ENCODE data around the gene RSPH3.
A peak's percentile ranks its signal among the peaks of the same experiment; 100 is the strongest.
"Not testable (repeated sequence)": the region's sequence is repeated elsewhere in the genome, so short reads cannot be mapped to it uniquely, and the experiment has no call there.

The RSPH3 gene

GRCh38 chr6:158999666-159000403, at the start of gene RSPH3:
TSS of gene RSPH3 (minus strand) at chr6:159000202. CDS start at chr6:158999550, 652 bp downstream.
- peak; percentile 98 for DNase-seq

GRCh38 chr6:159047891-159048685, 48.1 kb upstream of the RSPH3 start:
- DNase-seq, result no peak

GRCh38 chr6:159045801-159046200, 45.8 kb upstream of the RSPH3 start:
- DNase-seq, result peak; percentile 74

GRCh38 chr6:159044899-159045727, 45.1 kb upstream of the RSPH3 start, which contains the start of gene TAGAP:
TSS of gene TAGAP (minus strand) at chr6:159044991. CDS start at chr6:159044146, 845 bp downstream.
- peak; percentile 97 for DNase-seq

- peak; percentile 60 for DNase-seq
These were observed 43.9 kb upstream of the RSPH3 start for GRCh38 chr6:159043947-159044346.

- peak; percentile 80 for DNase-seq
These were observed 43.2 kb upstream of the RSPH3 start for GRCh38 chr6:159043251-159043650.

GRCh38 chr6:159042826-159043181, 42.8 kb upstream of the RSPH3 start:
- DNase-seq, result no peak

- peak; percentile 91 for DNase-seq
These were observed 42.2 kb upstream of the RSPH3 start for GRCh38 chr6:159042003-159042825.

GRCh38 chr6:159041181-159041580, 41.2 kb upstream of the RSPH3 start:
- DNase-seq, result no peak

- no peak for DNase-seq
These were observed 39.9 kb upstream of the RSPH3 start for GRCh38 chr6:159039885-159040258.

- peak; percentile 93 for DNase-seq
These were observed 39.2 kb upstream of the RSPH3 start for GRCh38 chr6:159038914-159039884.

- DNase-seq, result not testable (repeated sequence)
These were observed 38.3 kb upstream of the RSPH3 start for GRCh38 chr6:159038318-159038717.

- no peak for DNase-seq
These were observed 37.8 kb upstream of the RSPH3 start for GRCh38 chr6:159037756-159038290.

- no peak for DNase-seq
These were observed 36.7 kb upstream of the RSPH3 start for GRCh38 chr6:159036673-159037072.

GRCh38 chr6:159035891-159036290, 35.9 kb upstream of the RSPH3 start:
- no peak for DNase-seq

GRCh38 chr6:159033160-159034049, 33.4 kb upstream of the RSPH3 start:
- DNase-seq, result no peak

GRCh38 chr6:159031846-159032245, 31.8 kb upstream of the RSPH3 start:
- DNase-seq, result no peak

GRCh38 chr6:159030168-159030567, 30.2 kb upstream of the RSPH3 start:
- no peak for DNase-seq

- not testable (repeated sequence) for DNase-seq
These were observed 25.2 kb upstream of the RSPH3 start for GRCh38 chr6:159025224-159025623.

GRCh38 chr6:159023893-159024292, 23.9 kb upstream of the RSPH3 start:
- DNase-seq, result no peak
